ENCODE data around the gene TSPAN11. TPM values are rescaled to one million over a fixed set of nuclear protein-coding genes. Genes with fewer than 3 reads are reported as not detected.

TSPAN11 gene
- total and polyA plus RNA-seq, 2 donors (not counting 1 experiment from before 2014, with no cell fraction given): not detected

- no peaks in the 10 kb centered on the region for H3K4me1 Mint-ChIP-seq
- H3K9ac ChIP-seq (ENCODE audit: low read length): no peak overlapping the region
- intact Hi-C loops (cut with micrococcal nuclease): no loop called here
- H3K4me1 ChIP-seq (ENCODE audit: control insufficient read depth in 2 of 2, insufficient read depth in 2 of 2, low read length in 2 of 2): no peaks in the 10 kb centered on the region
- H3K4me2 ChIP-seq (replicated peaks; ENCODE audit: low read depth, low read length, poor library complexity, severe bottlenecking): no peak overlapping the region
- POLR2A ChIA-PET: no interaction called here
- CTCF ChIA-PET: no interaction called here
- no peak overlapping the region for H3K4me3 Mint-ChIP-seq
- DNase-seq (no peak), ATAC-seq (ENCODE audit: low read depth) (no peak)
- H3K27ac Mint-ChIP-seq: no peak overlapping the region
- no peaks in the 10 kb centered on the region for H3K36me3 ChIP-seq (replicated peaks in 1 of 2; ENCODE audit: control extremely low read depth in 1 of 2, control insufficient read depth in 1 of 2, extremely low read depth in 1 of 2, insufficient read depth in 2 of 2, low read length in 1 of 2)
- no peaks in the 10 kb centered on the region for H3K27me3 ChIP-seq (replicated peaks in 1 of 4; ENCODE audit: control extremely low read depth in 1 of 4, control insufficient read depth in 3 of 4, insufficient read depth in 4 of 4, low read length in 3 of 4)
- no peak overlapping the region for H3K27ac ChIP-seq (ENCODE audit: low read length in 2 of 2)
- H3K27me3 Mint-ChIP-seq: no peaks in the 10 kb centered on the region
- H3K4me3 ChIP-seq (ENCODE audit: control extremely low read depth in 1 of 5, extremely low read depth in 1 of 5, insufficient read depth in 1 of 5, low read depth in 2 of 5, low read length in 4 of 5): no peak overlapping the region
- H3K79me2 ChIP-seq (ENCODE audit: control insufficient read depth, insufficient read depth, low read length): no peaks in the 10 kb centered on the region
- no peaks in the 10 kb centered on the region for H3K9me3 Mint-ChIP-seq (ENCODE audit: insufficient read depth)
- no peaks in the 10 kb centered on the region for H3K9me3 ChIP-seq (ENCODE audit: control extremely low read depth in 1 of 3, control insufficient read depth in 2 of 3, insufficient read depth in 1 of 3, low read length in 2 of 3)
- TF ChIP-seq CTCF (IDR thresholded peaks at IDR 0.05) (no peak), EZH2 (IDR thresholded peaks at IDR 0.05; ENCODE audit: borderline replicate concordance, insufficient read depth, low read depth, low read length, poor library complexity, severe bottlenecking) (no peak)
- 87% methylated on average over 5 of the region's 7 CpGs for WGBS (ENCODE audit: insufficient coverage)
- no peak overlapping the region for H2AFZ ChIP-seq (ENCODE audit: insufficient read depth, low read depth, low read length, poor library complexity, severe bottlenecking)
- no peaks in the 10 kb centered on the region for H4K20me1 ChIP-seq (ENCODE audit: control insufficient read depth, insufficient read depth, low read length, poor library complexity, severe bottlenecking)
Observed at GRCh38 chr12:30997685-30998440, 71.3 kb downstream of the TSPAN11 start.

- Histone ChIP-seq H2AFZ (ENCODE audit: insufficient read depth, low read depth, low read length, poor library complexity, severe bottlenecking) (no peak overlapping the region), H3K9me3 (ENCODE audit: control extremely low read depth in 1 of 3, control insufficient read depth in 2 of 3, insufficient read depth in 1 of 3, low read length in 2 of 3) (no peaks in the 10 kb centered on the region), H3K4me3 (ENCODE audit: control extremely low read depth in 1 of 5, extremely low read depth in 1 of 5, insufficient read depth in 1 of 5, low read depth in 2 of 5, low read length in 4 of 5) (no peak overlapping the region), H3K79me2 (ENCODE audit: control insufficient read depth, insufficient read depth, low read length) (no peaks in the 10 kb centered on the region), H3K36me3 (replicated peaks in 1 of 2; ENCODE audit: control extremely low read depth in 1 of 2, control insufficient read depth in 1 of 2, extremely low read depth in 1 of 2, insufficient read depth in 2 of 2, low read length in 1 of 2) (no peaks in the 10 kb centered on the region), H3K27ac (ENCODE audit: low read length in 2 of 2) (no peak overlapping the region), H3K4me2 (replicated peaks; ENCODE audit: low read depth, low read length, poor library complexity, severe bottlenecking) (no peak overlapping the region), H3K27me3 (replicated peaks in 1 of 4; ENCODE audit: control extremely low read depth in 1 of 4, control insufficient read depth in 3 of 4, insufficient read depth in 4 of 4, low read length in 3 of 4) (no peaks in the 10 kb centered on the region), H4K20me1 (ENCODE audit: control insufficient read depth, insufficient read depth, low read length, poor library complexity, severe bottlenecking) (no peaks in the 10 kb centered on the region), H3K4me1 (ENCODE audit: control insufficient read depth in 2 of 2, insufficient read depth in 2 of 2, low read length in 2 of 2) (no peaks in the 10 kb centered on the region), H3K9ac (ENCODE audit: low read length) (no peak overlapping the region)
- H3K9me3 Mint-ChIP-seq (ENCODE audit: insufficient read depth): no peaks in the 10 kb centered on the region
- no peak overlapping the region for H3K27ac Mint-ChIP-seq
- no peaks in the 10 kb centered on the region for H3K4me1 Mint-ChIP-seq
- ATAC-seq (ENCODE audit: low read depth): no peak
- DNase-seq: no peak
- no peaks in the 10 kb centered on the region for H3K27me3 Mint-ChIP-seq
- ChIA-PET POLR2A (no interaction called here), CTCF (no interaction called here)
- intact Hi-C loops (cut with micrococcal nuclease): no loop called here
- 100% methylated on average over 4 of the region's 6 CpGs for WGBS (ENCODE audit: insufficient coverage)
- no peak for TF ChIP-seq CTCF (IDR thresholded peaks at IDR 0.05)
- no peak for TF ChIP-seq EZH2 (IDR thresholded peaks at IDR 0.05; ENCODE audit: borderline replicate concordance, insufficient read depth, low read depth, low read length, poor library complexity, severe bottlenecking)
- H3K4me3 Mint-ChIP-seq: no peak overlapping the region
Observed at GRCh38 chr12:30999011-30999410, 72.5 kb downstream of the TSPAN11 start.
